HepG2 (cell line): ENCODE data around the gene HSF2BP. TPM values are rescaled to one million over a fixed set of nuclear protein-coding genes. Genes with fewer than 3 reads are reported as not detected.

Experiments used
- ATAC-seq: fragments of 200-7000 bp; cut with Tn5 transposase; 3 replicates; pipeline ENCODE4 v1.9.1; 2020; ENCODE audit warnings: mild to moderate bottlenecking, moderate library complexity
- BruUV-seq: library from RNA; stranded (reverse); fragments of 400-500 nt; replicated peaks from 2 replicates; lab custom pipeline; 2021; lab: Mats Ljungman, UMichigan
- CTCF ChIA-PET: fragments of 300-600 bp; formaldehyde crosslinking; extraction: SDS; loops from one replicate; lab custom pipeline; 2021; ENCODE audit warnings: low total read pairs, inconsistent platforms, low intra/inter-chr PET ratio; lab: Yijun Ruan, JAX
- POLR2A ChIA-PET: fragments of 350-600 bp; sonication (Branson Sonifier 250); formaldehyde crosslinking; loops from one replicate; lab custom pipeline; 2020; ENCODE audit warnings: antibody characterized with exemption, inconsistent platforms; lab: Yijun Ruan, JAX
- DNase-seq: peaks from one replicate; pipeline ENCODE4 v3.0.0-alpha.2; 2015; ENCODE audit warnings: low spot score
- FAIRE-seq: peaks from 3 replicates; lab custom pipeline; 2011; peaks lifted over from hg19 to GRCh38; lab: Jason Lieb, UNC
- H2AFZ ChIP-seq: one replicate; pipeline ENCODE4 v1.6.1; 2011; ENCODE audit warnings: low read length, inconsistent platforms
- H3K27ac ChIP-seq: fragments of 300-600 bp; 3 replicates; pipeline ENCODE4 v1.8.0; 2011; ENCODE audit warnings: mixed run types, mild to moderate bottlenecking, mixed read lengths, low read length, inconsistent platforms; ENCODE audit not compliant: insufficient read depth; ENCODE audit errors: extremely low read length
- H3K27me3 ChIP-seq, 2 experiments: fragments of 200-600 bp in 1 of 2; 2 replicates in 1 of 2; 3 replicates in 1 of 2; pipeline versions ENCODE4 v1.6.0 to v1.8.0; 2011; ENCODE audit warnings: low read length in 2 of 2, mild to moderate bottlenecking in 2 of 2, moderate library complexity in 2 of 2, inconsistent platforms in 1 of 2; ENCODE audit not compliant: insufficient read depth in 2 of 2, control insufficient read depth in 1 of 2
- H3K36me3 ChIP-seq, 2 experiments: fragments of 200-600 bp in 1 of 2; replicated peaks in 1 of 2; 2 replicates in 1 of 2; 3 replicates in 1 of 2; pipeline versions ENCODE4 v1.5.1 to v1.8.0; 2011; ENCODE audit warnings: low read length in 2 of 2, inconsistent platforms in 1 of 2; ENCODE audit not compliant: insufficient read depth in 2 of 2, control insufficient read depth in 1 of 2
- H3K4me1 ChIP-seq: 2 replicates; pipeline ENCODE4 v1.5.1; 2012; ENCODE audit warnings: low read length, inconsistent platforms; ENCODE audit not compliant: insufficient read depth
- H3K4me2 ChIP-seq: 2 replicates; pipeline ENCODE4 v1.6.0; 2011; ENCODE audit warnings: low read depth, low read length, inconsistent platforms
- H3K4me3 ChIP-seq, 3 experiments: fragments of 200-600 bp in 1 of 3; sonication (generic), shearing (Covaris generic) in 1 of 3; replicated peaks in 1 of 3; 2 replicates each; pipeline ENCODE4 v1.5.1; 2011 to 2016; ENCODE audit warnings: low read length in 3 of 3, inconsistent platforms in 2 of 3, low read depth in 2 of 3, mild to moderate bottlenecking in 2 of 3, control low read depth in 1 of 3, mixed read lengths in 1 of 3; ENCODE audit not compliant: insufficient read depth in 1 of 3
- H3K79me2 ChIP-seq: one replicate; pipeline ENCODE4 v1.6.1; 2011; ENCODE audit warnings: low read length, inconsistent platforms; ENCODE audit not compliant: insufficient read depth
- H3K9ac ChIP-seq: 2 replicates; pipeline ENCODE4 v1.6.0; 2011; ENCODE audit warnings: mild to moderate bottlenecking, low read depth, low read length, inconsistent platforms; ENCODE audit not compliant: insufficient read depth
- H3K9me3 ChIP-seq: 2 replicates; pipeline ENCODE4 v1.5.1; 2012; ENCODE audit warnings: mild to moderate bottlenecking, low read length
- H4K20me1 ChIP-seq: 2 replicates; pipeline ENCODE4 v1.6.0; 2011; ENCODE audit warnings: inconsistent platforms, mild to moderate bottlenecking, low read length, moderate library complexity; ENCODE audit not compliant: insufficient read depth
- HNRNPLL ChIP-seq: fragments of 200-400 bp; formaldehyde crosslinking; IDR thresholded peaks from 2 replicates; pipeline ENCODE4 v1.6.1; 2017; ENCODE audit warnings: mild to moderate bottlenecking, low read depth, low read length; ENCODE audit not compliant: poor library complexity, severe bottlenecking
- KLF11 ChIP-seq: IDR thresholded peaks from 2 replicates; pipeline ENCODE4 v1.6.1; 2016; ENCODE audit warnings: missing compliant biosample characterization
- MBD4 ChIP-seq: IDR thresholded peaks from 2 replicates; pipeline ENCODE4 v1.6.1; 2012; ENCODE audit warnings: low read length, inconsistent platforms, borderline replicate concordance
- MLLT10 ChIP-seq: sonication (generic); formaldehyde crosslinking; IDR thresholded peaks from 2 replicates; pipeline ENCODE4 v1.4.0; 2020; ENCODE audit warnings: missing genetic modification reagents
- NCOA1 ChIP-seq: sonication (generic); formaldehyde crosslinking; IDR thresholded peaks from 2 replicates; pipeline ENCODE4 v1.9.0; 2021; ENCODE audit warnings: missing genetic modification reagents
- PRDM4 ChIP-seq: sonication (generic); formaldehyde crosslinking; IDR thresholded peaks from 2 replicates; pipeline ENCODE4 v1.9.0; 2021; ENCODE audit warnings: missing genetic modification reagents, borderline replicate concordance
- SMARCE1 ChIP-seq: fragments of 450-650 bp; IDR thresholded peaks from 2 replicates; pipeline ENCODE4 v1.6.1; 2017; ENCODE audit warnings: borderline replicate concordance
- TEF ChIP-seq: sonication (generic); formaldehyde crosslinking; IDR thresholded peaks from 2 replicates; pipeline ENCODE4 v1.5.0; 2020; ENCODE audit warnings: missing genetic modification reagents
- THRA ChIP-seq: sonication (generic); formaldehyde crosslinking; IDR thresholded peaks from 2 replicates; pipeline ENCODE4 v1.4.0; 2020; ENCODE audit warnings: missing genetic modification reagents, borderline replicate concordance
- ZHX2 ChIP-seq, 2 experiments: sonication (generic) in 1 of 2; formaldehyde crosslinking in 1 of 2; IDR thresholded peaks; 2 replicates each; pipeline versions ENCODE4 v1.6.1 to v1.9.0; 2014 to 2022; ENCODE audit warnings: antibody characterized with exemption in 1 of 2, borderline replicate concordance in 1 of 2, inconsistent platforms in 1 of 2, low read depth in 1 of 2, missing genetic modification reagents in 1 of 2
- ZNF101 ChIP-seq: sonication (generic); formaldehyde crosslinking; IDR thresholded peaks from 2 replicates; pipeline ENCODE4 v1.4.0; 2020; ENCODE audit warnings: mild to moderate bottlenecking, low read depth, missing genetic modification reagents, borderline replicate concordance
- WGBS: methylation state at CpG from one replicate; pipeline ENCODE4 v1.1.6; 2017; ENCODE audit warnings: low lambda C conversion rate; 5-methylcytosine and 5-hydroxymethylcytosine counted together
- in situ Hi-C: cut with HindIII; loops from 2 replicates; pipeline ENCODE4 v1.10.0; 2017; ENCODE audit warnings: low pct_unique_long_range_greater_than_20kb; ENCODE audit not compliant: extremely low pct_ligation_motif_present
- intact Hi-C: fragments of 100-400 bp; cut with micrococcal nuclease; formaldehyde crosslinking; loops from one replicate; pipeline ENCODE4 v1.10.0; 2022; ENCODE audit not compliant: unreplicated experiment
- polyA plus RNA-seq, 8 experiments: library from polyadenylated mRNA; depleted of rRNA in 3 of 8; stranded (reverse) in 7 of 8; unstranded in 1 of 8; fragments of >200 nt; fragmentation: Illumina TruSeq in 4 of 8; extraction: Trizol in 4 of 8; gene quantifications; 2 replicates each; pipeline versions ENCODE4 v1.2.1 to v1.2.3, GENCODE V29; 2011 to 2016; ENCODE audit warnings: low read depth in 4 of 8, missing spikeins in 1 of 8, mixed read lengths in 1 of 8; ENCODE audit not compliant: insufficient read depth in 1 of 8
- total RNA-seq, 5 experiments: library from RNA; depleted of rRNA; stranded (reverse); fragments of >200 nt; fragmentation: Illumina TruSeq; extraction: Trizol; gene quantifications; 2 replicates each; pipeline ENCODE4 v1.2.3, GENCODE V29; 2016; ENCODE audit warnings: low read depth in 1 of 5

The HSF2BP gene
- total and polyA plus RNA-seq, 2 of the 13 experiments (the other 11 are each of a cell fraction or from before 2014, with no cell fraction given), result 0.67 to 2.2 TPM

GRCh38 chr21:43684424-43684823, 25.1 kb upstream of the HSF2BP start:
- H3K9ac ChIP-seq, result no peak overlapping the region
- TF ChIP-seq MLLT10, result no peak
- TF ChIP-seq NCOA1 (CRISPR knock-in tag), result no peak
- no peak for TF ChIP-seq KLF11 (CRISPR knock-in tag)
- no peak for TF ChIP-seq HNRNPLL
- no peak for TF ChIP-seq ZHX2 (IDR thresholded peaks at IDR 0.05; ENCODE audit: low read depth)
- TF ChIP-seq ZHX2 (CRISPR knock-in tag; IDR thresholded peaks at IDR 0.05; ENCODE audit: borderline replicate concordance), result no peak
- TF ChIP-seq TEF, result no peak
- no peak for TF ChIP-seq PRDM4
- TF ChIP-seq SMARCE1, result no peak
- TF ChIP-seq ZNF101, result no peak
- no peak for TF ChIP-seq THRA (CRISPR knock-in tag)
- no peak for TF ChIP-seq MBD4
- TF ChIP-seq, all 625 proteins: peak for 0
- Histone ChIP-seq H2AFZ (no peak overlapping the region), H3K27me3 (no peaks in the 10 kb centered on the region; a peak in 1 of 5 replicates), H3K4me3 (no peak overlapping the region), H3K36me3 (peaks cover 46 to 69% of the 10 kb centered on the region in 2 experiments; a peak in 4 of 5 replicates), H3K4me1 (peaks cover 11% of the 10 kb centered on the region), H3K4me2 (no peak overlapping the region), H3K79me2 (peaks cover 8% of the 10 kb centered on the region), H3K27ac (no peak overlapping the region), H4K20me1 (no peaks in the 10 kb centered on the region), H3K9me3 (no peaks in the 10 kb centered on the region)
- in situ Hi-C loops, result no loop called here
- ATAC-seq (no peak), DNase-seq (no peak), FAIRE-seq (no peak)
- POLR2A ChIA-PET, result no interaction called here
- intact Hi-C loops, result no loop called here
- no TSS peak for BruUV-seq
- CTCF ChIA-PET, result no interaction called here
- WGBS, result 97% methylated on average over 3 of the region's 3 CpGs
